Smooth muscle cell of the brain vasculature (primary cell): ENCODE measurements around the gene PAK5.
"Not testable (repeated sequence)": the region's sequence is repeated elsewhere in the genome, so short reads cannot be mapped to it uniquely, and the experiment has no call there.

ENCODE experiments used
- DNase-seq: peaks from one replicate; pipeline ENCODE4 v3.0.0-alpha.2; 2012; ENCODE audit warnings: low read depth, low spot score

PAK5 gene

DNA sequence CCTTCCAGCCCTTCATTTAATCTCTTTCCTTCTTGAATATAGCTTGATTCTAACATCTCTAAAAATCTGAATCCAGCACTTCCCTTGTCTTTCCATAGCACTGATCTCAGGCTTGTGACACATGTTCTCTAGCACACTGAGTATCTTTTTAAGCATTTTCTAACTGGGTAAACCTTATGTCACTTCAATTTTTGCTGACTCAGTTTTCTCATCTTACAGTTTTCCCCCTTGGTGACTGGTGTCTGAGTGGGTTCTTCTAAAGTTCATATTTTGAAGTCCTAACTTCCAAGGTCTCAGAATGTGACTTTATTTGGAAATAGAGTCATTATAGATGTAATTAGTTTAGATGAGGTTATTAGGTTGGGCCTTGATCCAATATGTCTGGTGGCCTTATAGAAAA is 153.9 kb downstream of the PAK5 start:
- no peak for DNase-seq

DNA sequence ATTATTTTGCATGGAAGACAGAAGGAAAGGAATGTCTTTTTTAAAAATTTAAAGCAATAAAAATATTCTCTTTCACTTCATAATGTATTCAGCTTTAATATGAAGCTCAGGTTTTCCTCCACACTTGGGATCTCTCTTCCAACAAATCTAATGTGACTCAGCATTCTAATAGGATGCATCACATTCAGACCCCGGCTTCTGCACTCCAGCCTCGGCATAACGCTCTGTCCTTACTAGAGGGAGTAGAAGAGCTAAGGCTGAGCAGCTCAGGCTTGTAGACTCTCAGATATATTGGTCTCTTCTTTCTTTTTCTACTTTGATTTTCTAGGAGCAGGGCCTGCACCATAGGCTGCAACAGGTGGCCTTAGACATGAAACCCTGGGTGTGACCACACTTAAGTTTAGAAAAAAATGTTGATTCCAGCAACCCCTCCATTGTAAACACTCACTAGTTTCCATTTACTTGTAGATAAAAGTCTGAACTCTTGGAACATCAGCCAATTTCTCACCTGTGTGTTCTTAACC is 161.7 kb downstream of the PAK5 start:
- no peak for DNase-seq

DNA sequence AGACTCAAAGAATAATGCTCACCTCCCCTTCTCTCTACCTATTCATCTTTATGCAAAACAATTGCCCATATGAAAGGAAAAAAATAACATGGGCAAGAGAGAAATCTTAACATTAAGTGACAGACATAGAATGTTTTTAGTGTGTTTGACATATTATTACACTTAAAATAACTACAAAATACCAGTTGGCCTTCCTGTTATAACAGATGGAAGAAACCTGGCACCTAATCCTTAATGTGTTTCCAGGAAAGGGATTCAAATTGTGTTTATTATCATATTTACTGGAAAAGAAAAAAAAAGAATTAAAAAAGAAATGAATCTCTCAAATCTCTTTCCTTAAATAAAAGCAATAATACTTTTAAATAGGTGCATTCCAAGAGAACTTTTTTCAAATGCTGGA is 165.9 kb downstream of the PAK5 start:
- no peak for DNase-seq

GRCh38 chr20:9672027-9672426 is 166.8 kb downstream of the PAK5 start:
- DNase-seq, result no peak

GRCh38 chr20:9668381-9668780 is 170.5 kb downstream of the PAK5 start:
- no peak for DNase-seq

DNA sequence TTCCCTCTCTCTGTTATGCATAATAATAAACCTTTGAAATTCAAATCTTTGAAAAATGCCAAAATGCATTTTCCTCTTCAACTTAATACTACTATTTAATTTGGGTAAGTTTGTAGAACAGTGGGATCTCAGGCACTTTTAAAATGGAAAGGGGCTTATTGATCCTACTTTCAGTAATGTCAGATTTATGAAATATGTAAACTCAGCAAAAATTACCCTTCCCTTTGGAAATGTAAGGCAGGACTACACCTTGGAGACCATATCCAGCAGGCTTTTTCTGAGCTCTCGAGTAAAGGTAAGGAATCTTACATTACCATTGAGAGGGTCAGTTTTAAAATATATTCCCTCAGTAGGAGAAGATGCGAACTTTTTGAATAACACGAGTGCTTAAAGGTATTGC is 175.5 kb downstream of the PAK5 start:
- DNase-seq, result no peak

DNA sequence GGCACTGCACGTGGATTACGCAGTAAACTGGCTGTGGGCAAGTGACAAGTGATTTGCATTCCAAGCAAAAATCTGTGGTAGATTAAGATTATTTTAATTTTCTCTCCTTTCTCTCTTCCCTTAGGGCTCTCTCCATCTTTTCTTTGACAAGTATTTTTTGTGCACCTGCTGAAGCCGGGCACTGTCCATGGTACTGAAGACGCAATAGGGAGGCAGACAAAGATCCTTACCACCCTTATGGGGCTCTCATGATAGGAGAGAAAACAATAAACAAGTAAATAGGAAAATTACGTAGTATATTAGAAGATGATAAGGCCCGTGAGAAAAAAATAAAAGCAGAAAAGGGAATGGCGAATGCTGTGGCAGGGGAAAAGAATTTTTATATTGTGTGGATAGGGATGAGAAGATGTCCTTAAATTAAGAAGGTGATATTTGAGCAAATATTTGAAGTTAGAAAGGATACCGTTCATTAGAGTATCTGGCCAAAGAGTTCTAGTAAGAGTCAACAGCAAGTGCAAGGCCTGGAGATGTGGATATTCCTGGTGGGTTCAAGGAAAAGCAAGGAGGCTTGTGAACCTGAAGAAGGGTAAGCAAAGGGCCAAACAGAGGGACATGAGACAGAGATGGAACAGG is 178.5 kb downstream of the PAK5 start:
- no peak for DNase-seq

DNA sequence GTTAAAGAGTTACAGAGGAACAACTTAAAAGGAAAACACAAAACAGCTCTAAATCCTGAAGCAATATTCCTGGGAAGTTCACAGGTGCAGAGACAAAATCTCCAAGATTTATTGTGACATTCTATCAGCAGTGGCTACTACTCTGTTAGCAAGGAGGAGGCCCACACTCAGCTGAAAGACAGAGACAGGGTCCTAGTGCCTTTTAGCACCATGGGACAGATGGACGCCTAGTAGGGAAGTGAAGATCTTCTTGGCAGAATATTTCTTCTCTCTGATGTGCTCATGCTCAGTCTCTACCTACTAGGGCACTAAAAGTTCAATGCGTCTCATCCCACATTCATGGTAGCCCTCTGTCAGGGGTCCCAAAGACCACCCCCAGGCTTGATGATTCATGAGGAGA is 191.1 kb downstream of the PAK5 start:
- DNase-seq, result no peak

DNA sequence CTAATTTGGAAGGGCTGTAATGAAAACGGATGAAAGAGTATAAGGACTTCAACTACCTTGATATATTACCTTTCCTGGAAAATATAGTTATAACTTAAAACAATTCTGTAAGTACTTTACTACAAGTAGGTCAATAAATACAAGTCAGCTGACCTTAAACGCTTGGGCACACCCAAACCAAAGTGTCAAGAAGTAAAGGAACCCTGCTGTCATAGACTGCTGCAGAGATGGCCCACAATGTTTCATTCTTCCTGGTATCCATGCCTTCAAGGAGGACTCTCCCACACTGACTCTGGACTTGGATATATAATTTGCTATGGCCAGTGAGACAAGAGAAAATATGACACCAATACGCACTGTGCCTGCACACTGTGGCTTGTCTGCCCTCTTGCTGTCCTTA is 192.5 kb downstream of the PAK5 start:
- no peak for DNase-seq

GRCh38 chr20:9642882-9643281 is 196.0 kb downstream of the PAK5 start:
- DNase-seq, result no peak

- DNase-seq, result not testable (repeated sequence)
Measured at GRCh38 chr20:9641499-9642000, 197.3 kb downstream of the PAK5 start.

- no peak for DNase-seq
Measured at GRCh38 chr20:9637889-9638288, 201.0 kb downstream of the PAK5 start.

GRCh38 chr20:9635750-9636149 is 203.1 kb downstream of the PAK5 start:
- DNase-seq, result no peak

- DNase-seq, result no peak
Measured at GRCh38 chr20:9634327-9634726, 204.5 kb downstream of the PAK5 start.

DNA sequence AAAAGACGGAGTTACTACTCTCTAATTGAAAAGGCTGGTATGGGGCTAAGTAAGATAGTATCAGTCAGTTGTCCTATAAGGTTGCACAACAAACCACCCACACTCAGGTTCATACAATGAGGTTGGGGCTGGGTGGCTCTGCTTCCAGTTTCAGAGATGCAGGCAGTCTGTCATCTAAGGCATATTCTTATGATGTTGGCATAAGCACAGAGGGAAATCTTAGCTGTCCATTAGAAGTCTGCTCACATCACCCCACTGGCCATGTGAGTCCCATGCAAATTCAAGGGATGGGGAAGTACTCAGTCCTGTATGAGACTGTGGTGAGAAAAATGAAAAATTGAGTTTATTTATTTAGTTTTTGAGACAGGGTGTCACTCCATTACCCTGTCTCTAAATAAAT is 205.9 kb downstream of the PAK5 start:
- DNase-seq, result no peak

DNA sequence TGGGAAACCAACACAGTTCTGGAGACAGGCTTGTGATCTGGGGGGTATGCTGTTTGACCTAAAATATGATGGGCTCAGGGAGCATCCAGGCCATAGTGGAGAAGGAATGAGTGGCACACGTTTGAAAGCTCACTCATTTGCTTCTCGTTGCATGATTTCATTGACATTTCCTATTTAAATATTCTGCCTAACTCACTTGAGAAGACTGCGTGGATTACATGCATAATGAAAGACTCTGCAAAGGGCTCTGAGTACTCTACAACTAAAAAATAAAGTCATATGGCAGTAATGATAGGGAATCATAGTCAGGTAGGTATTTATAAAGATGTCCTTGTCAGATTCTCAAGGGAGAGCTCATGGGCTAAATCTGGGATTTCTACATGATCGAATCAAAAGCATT is 206.6 kb downstream of the PAK5 start:
- DNase-seq, result no peak

GRCh38 chr20:9630554-9630953 is 208.3 kb downstream of the PAK5 start:
- DNase-seq, result no peak

GRCh38 chr20:9629831-9630230 is 209.0 kb downstream of the PAK5 start:
- DNase-seq, result no peak

DNA sequence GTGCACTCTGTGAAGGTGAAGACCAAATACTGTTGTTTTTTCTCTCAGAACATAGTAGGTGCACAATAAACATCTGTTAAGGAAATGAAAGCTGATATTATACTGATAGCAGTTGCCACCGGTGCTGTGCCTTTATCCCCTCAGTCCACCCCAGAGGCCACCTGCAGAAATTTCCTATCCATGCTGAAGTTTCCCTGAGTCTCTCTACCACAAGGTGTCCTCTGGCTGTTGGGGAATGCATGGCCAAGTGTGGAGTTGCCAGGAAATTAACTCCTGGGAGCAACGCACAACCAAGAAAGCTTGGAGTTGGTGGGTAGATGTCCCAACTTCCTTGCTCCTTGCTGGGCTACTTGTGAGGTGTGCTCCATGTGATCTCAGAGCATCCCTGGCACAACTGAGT is 210.3 kb downstream of the PAK5 start:
- no peak for DNase-seq

DNA sequence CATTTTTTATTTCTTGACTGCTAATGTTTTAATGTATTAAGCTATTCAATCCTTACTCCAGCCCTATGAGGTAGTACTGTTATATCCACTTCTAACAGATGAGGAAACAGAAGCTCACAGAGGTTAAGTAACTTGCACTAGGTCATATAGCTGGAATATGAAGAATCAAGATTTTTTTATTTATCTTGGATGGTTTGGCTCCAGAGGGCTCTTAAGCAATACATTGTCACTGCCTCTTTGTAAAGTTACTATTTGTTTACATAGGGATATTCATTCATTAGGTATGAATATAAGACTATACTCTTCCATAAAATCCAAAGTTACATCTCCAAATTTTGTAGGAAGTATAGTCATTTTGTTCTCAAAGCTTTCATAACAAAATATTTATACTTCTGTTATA is 210.7 kb downstream of the PAK5 start:
- DNase-seq, result no peak

DNA sequence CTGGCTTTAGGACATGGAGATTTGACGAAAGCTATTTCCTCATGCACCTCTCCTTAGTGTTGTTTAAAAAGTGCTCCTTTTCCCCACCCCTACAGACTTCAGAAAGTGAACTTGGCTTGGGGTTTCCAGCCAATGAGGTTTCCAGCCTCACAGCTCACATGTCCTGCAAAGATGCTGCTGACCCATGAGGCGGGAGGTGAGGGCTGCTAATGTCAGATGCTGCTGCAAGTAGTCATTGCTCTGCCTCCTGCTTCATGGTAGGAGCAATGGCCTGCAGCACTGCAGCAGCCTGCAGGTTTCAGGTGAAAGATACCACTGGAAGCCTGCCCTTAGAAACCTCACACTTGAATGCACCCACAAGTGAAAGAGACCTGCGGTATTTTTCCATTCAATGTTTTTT is 211.7 kb downstream of the PAK5 start:
- no peak for DNase-seq

DNA sequence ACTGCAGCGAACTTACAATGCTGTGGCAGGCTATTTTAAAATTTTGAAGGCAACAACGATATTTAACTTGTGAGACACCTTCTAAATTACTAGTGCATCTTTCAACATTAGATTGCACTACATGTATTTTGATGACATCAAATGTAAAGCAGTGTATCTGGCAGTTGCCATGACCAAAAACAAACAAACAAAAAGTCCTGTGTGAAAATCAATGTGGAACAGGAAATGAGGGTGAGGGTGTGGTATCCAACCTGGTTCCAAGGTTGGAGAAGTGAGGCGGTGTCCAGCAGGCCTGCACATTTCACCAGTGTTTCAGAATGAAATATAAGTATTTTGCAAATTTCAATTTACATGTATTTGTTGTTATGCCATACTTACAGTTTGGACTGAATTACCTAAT is 212.5 kb downstream of the PAK5 start:
- DNase-seq, result no peak

DNA sequence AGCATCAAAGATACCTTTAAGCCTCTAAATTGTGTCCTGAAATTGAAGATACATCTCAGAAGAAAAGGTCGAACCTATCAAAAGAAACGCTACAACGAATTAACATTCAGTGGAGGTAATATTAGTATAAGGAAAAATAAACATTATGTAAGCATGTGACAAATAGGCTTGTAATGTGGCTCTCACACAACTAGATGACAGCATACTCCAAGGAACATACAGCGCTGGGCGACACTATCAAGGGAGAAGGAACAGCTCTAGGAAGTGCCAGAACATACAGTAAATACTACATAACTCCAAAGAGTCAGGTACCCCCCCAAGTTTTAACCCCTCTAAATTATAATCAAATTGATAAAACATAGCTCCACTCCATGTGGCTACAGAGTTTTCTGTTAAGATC is 220.9 kb downstream of the PAK5 start:
- DNase-seq, result peak; percentile 28
